Brain microvascular endothelial cell (primary cell): Measurements from ENCODE around the gene TMEM60.
"Not testable (repeated sequence)": the region's sequence is repeated elsewhere in the genome, so short reads cannot be mapped to it uniquely, and the experiment has no call there.

Source experiments
- DNase-seq: peaks from one replicate; pipeline ENCODE4 v3.0.0-alpha.2; 2020
- H3K27ac ChIP-seq: fragments of 250-450 bp; sonication (Bioruptor Pico); 2 replicates; pipeline ENCODE4 v1.5.1; 2020; ENCODE audit warnings: mild to moderate bottlenecking, moderate library complexity
- H3K27me3 ChIP-seq: fragments of 250-450 bp; sonication (Bioruptor Pico); replicated peaks from 2 replicates; pipeline ENCODE4 v1.5.1; 2020; ENCODE audit warnings: mild to moderate bottlenecking
- H3K36me3 ChIP-seq: fragments of 250-450 bp; sonication (Bioruptor Pico); replicated peaks from 2 replicates; pipeline ENCODE4 v1.5.1; 2020; ENCODE audit warnings: mild to moderate bottlenecking
- H3K4me3 ChIP-seq: 2 replicates; pipeline ENCODE4 v1.5.1; 2011; ENCODE audit warnings: low read depth, mild to moderate bottlenecking, control low read depth, low read length, moderate library complexity
- CTCF ChIP-seq: IDR thresholded peaks from 2 replicates; pipeline ENCODE4 v1.5.1; 2011; ENCODE audit warnings: low read depth, mild to moderate bottlenecking, moderate library complexity, low read length, control low read depth, inconsistent platforms; ENCODE audit errors: missing control alignments
- in situ Hi-C: cut with HindIII; loops from 2 replicates; pipeline ENCODE4 v1.10.0; 2017; ENCODE audit warnings: low sequenced_read_pairs, low pct_ligation_motif_present

Gene TMEM60

DNA sequence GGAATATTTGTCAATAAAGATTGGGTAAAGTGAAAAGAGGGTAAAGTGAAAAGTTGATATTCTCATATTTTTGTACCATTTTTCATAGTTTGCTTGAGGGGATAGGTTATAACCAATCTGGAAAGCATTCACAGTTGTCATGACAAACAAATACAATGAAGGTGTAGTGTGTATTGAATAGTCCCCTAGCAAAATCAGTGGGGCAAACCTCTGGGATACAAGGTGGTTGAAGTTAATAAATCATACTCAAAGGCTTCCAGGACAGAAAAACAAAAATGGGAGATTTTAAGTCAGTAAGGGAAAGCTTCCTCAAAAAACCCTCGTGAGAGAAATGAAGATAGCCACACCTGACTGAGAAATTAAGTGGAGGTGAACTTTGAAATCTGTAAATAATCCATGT lies 39.7 kb upstream of the TMEM60 start:
- in situ Hi-C loops, result no loop called here
- Histone ChIP-seq H3K27ac (no peak overlapping the region), H3K36me3 (no peaks in the 10 kb centered on the region), H3K27me3 (no peaks in the 10 kb centered on the region), H3K4me3 (no peak overlapping the region)
- no peak for TF ChIP-seq CTCF
- DNase-seq, result no peak

DNA sequence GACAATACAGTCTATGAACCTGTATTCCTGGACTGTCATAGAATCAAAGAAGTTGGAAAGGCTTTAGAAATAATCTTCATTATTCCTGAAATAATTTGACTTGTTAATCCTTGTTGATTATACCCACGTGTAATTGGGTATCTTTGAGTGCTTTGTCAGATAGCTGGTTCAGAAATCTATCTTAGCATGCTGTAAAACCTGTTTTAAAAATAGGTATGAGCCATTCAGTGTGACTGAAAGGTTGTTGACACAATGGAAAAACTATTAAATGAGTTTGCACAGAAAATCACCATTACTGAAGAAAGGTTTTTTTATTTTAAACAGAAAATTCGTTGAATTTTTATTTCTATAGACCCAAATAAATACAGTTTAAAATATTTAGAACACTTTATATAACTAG lies 39.0 kb upstream of the TMEM60 start:
- in situ Hi-C loops, result no loop called here
- H3K36me3 ChIP-seq, result no peaks in the 10 kb centered on the region
- no peak for DNase-seq

DNA sequence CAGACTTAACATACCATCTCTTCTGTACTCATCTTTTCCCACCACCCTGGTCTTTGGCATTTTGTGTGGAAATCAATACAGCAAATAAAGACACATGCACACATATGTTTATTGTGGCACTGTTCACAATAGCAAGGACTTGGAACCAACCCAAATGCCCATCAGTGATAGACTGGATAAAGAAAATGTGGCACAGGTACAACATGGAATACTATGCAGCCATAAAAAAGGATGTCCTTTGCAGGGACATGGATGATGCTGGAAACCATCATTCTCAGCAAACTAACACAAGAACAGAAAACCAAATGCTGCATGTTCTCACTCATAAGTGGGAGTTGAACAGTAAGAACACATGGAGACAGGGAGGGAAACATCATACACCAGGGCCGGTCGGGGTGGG lies 38.2 kb upstream of the TMEM60 start:
- in situ Hi-C loops, H3K36me3 ChIP-seq, H3K27me3 ChIP-seq, H3K4me3 ChIP-seq, H3K27ac ChIP-seq, DNase-seq: not testable (repeated sequence)

More for the DNA sequence above, 39.0 kb upstream of the TMEM60 start:
- Histone ChIP-seq H3K27me3 (no peaks in the 10 kb centered on the region), H3K4me3 (no peak overlapping the region), H3K27ac (no peak overlapping the region)
- TF ChIP-seq CTCF, result no peak

GRCh38 chr7:77833136-77833535 lies 34.9 kb upstream of the TMEM60 start:
- Histone ChIP-seq H3K27ac (no peak overlapping the region), H3K4me3 (no peak overlapping the region), H3K27me3 (no peaks in the 10 kb centered on the region), H3K36me3 (no peaks in the 10 kb centered on the region)
- in situ Hi-C loops, result no loop called here
- TF ChIP-seq CTCF, result no peak
- no peak for DNase-seq

GRCh38 chr7:77831953-77832352 lies 33.7 kb upstream of the TMEM60 start:
- no peak for TF ChIP-seq CTCF
- no peak overlapping the region for H3K4me3 ChIP-seq

DNA sequence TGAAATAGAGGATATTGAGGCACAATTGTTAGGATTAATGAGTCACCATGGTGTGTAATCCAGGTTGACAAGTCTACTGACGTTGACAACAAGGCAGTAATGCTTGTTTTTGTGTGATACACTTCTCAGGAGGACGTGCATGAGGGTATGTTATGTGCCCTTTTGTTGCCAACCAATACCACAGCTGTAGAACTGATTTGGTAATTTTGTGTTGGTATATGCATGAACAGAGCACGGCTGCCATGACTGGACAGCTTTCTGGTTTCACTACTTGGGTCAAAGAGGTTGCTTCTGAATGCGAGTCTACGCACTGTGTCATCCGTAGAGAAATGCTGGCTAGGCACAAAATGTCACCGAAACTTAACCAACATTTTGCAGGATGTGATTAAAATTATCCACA lies 33.2 kb upstream of the TMEM60 start:
- Histone ChIP-seq H3K36me3 (no peaks in the 10 kb centered on the region), H3K27me3 (no peaks in the 10 kb centered on the region), H3K4me3 (no peak overlapping the region), H3K27ac (no peak overlapping the region)
- DNase-seq, result no peak
- in situ Hi-C loops, result no loop called here
- TF ChIP-seq CTCF, result no peak

More at GRCh38 chr7:77831953-77832352, 33.7 kb upstream of the TMEM60 start:
- H3K27ac ChIP-seq, result no peak overlapping the region
- no peaks in the 10 kb centered on the region for H3K27me3 ChIP-seq
- no peak for DNase-seq
- H3K36me3 ChIP-seq, result no peaks in the 10 kb centered on the region
- in situ Hi-C loops, result no loop called here
